Uterus (tissue), 4 donors: ENCODE results near the gene TOR1AIP2. TPM values are rescaled to one million over a fixed set of nuclear protein-coding genes. Genes with fewer than 3 reads are reported as not detected.

Experiments used
- DNase-seq, 2 donors: peaks; one replicate each; pipeline ENCODE4 v3.0.0-alpha.2; 2019 to 2020
- H3K27ac ChIP-seq, 2 donors: fragments of 200-600 bp; sonication (generic); 1 replicate in 1 of 2; 2 replicates in 1 of 2; pipeline ENCODE4 v1.5.1; 2016 to 2018
- H3K27me3 ChIP-seq, 2 donors: fragments of 200-600 bp; sonication (generic); one replicate each; pipeline ENCODE4 v1.5.1; 2018 to 2019; ENCODE audit warnings: control low read depth in 1 of 2
- H3K36me3 ChIP-seq, 2 donors: fragments of 200-600 bp; sonication (generic); one replicate each; pipeline ENCODE4 v1.5.1; 2019; ENCODE audit warnings: control low read depth in 1 of 2
- H3K4me1 ChIP-seq, 2 donors: fragments of 200-600 bp; sonication (generic); one replicate each; pipeline ENCODE4 v1.5.1; 2018 to 2019; ENCODE audit warnings: control low read depth in 1 of 2
- H3K4me3 ChIP-seq, 2 donors: fragments of 200-600 bp; sonication (generic); 1 replicate in 1 of 2; 2 replicates in 1 of 2; pipeline ENCODE4 v1.5.1; 2018 to 2019; ENCODE audit warnings: mild to moderate bottlenecking in 1 of 2
- H3K9me3 ChIP-seq, 2 donors: fragments of 200-600 bp; sonication (generic); one replicate each; pipeline ENCODE4 v1.5.1; 2019; ENCODE audit warnings: control low read depth in 1 of 2
- CTCF ChIP-seq, 4 experiments: fragments of 200-600 bp in 2 of 4; fragments of 450-650 bp in 2 of 4; sonication (generic) in 2 of 4; IDR thresholded peaks; one replicate each; pipeline ENCODE4 v1.5.1; 2016 to 2019; ENCODE audit warnings: antibody characterized with exemption in 4 of 4, mild to moderate bottlenecking in 2 of 4, moderate library complexity in 1 of 4
- POLR2A ChIP-seq, 2 donors: fragments of 450-650 bp; IDR thresholded peaks; one replicate each; pipeline ENCODE4 v1.6.1; 2016; ENCODE audit warnings: antibody characterized with exemption in 2 of 2, mild to moderate bottlenecking in 1 of 2, moderate library complexity in 1 of 2
- intact Hi-C: fragments of 100-400 bp; cut with DNase I; formaldehyde crosslinking; loops from one replicate; pipeline ENCODE4 v1.15.1; 2023; ENCODE audit warnings: low total_unique reads
- total RNA-seq, 4 donors: library from RNA; depleted of rRNA in 3 of 4; stranded (reverse); fragments of >200 nt in 3 of 4; gene quantifications; one replicate each; pipeline versions ENCODE4 v1.1.0 to v1.2.4, GENCODE V29; 2014 to 2023
- donor health status: DM: yes; HTN: yes; CAD: no.

Gene TOR1AIP2
- total RNA-seq, 4 donors from 2014 or later: 32.1 to 94.4 (median 58.8) TPM

- no peaks in the 10 kb centered on the region for H3K4me1 ChIP-seq
- no peak overlapping the region for H3K4me3 ChIP-seq
- no peak for TF ChIP-seq POLR2A (IDR thresholded peaks at IDR 0.05)
- TF ChIP-seq CTCF (IDR thresholded peaks at IDR 0.05): no peak
- H3K9me3 ChIP-seq: no peaks in the 10 kb centered on the region
- intact Hi-C loops: no loop called here
- DNase-seq: no peak
- H3K27me3 ChIP-seq: no peaks in the 10 kb centered on the region
- H3K27ac ChIP-seq: no peak overlapping the region
- no peaks in the 10 kb centered on the region for H3K36me3 ChIP-seq
Measured at GRCh38 chr1:179910934-179911333, 33.3 kb upstream of the TOR1AIP2 start.

- no peaks in the 10 kb centered on the region for H3K27me3 ChIP-seq
- no peak overlapping the region for H3K27ac ChIP-seq
- DNase-seq: no peak
- peaks cover 3 to 7% of the 10 kb centered on the region in 2 donors for H3K4me1 ChIP-seq
- H3K4me3 ChIP-seq: no peak overlapping the region
- H3K9me3 ChIP-seq: no peaks in the 10 kb centered on the region
- H3K36me3 ChIP-seq: no peaks in the 10 kb centered on the region
- TF ChIP-seq POLR2A (IDR thresholded peaks at IDR 0.05) (no peak), CTCF (IDR thresholded peaks at IDR 0.05) (no peak)
- intact Hi-C loops: no loop called here
Measured at GRCh38 chr1:179889589-179889988, 12.0 kb upstream of the TOR1AIP2 start.

- intact Hi-C loops: no loop called here
- no peaks in the 10 kb centered on the region for H3K27me3 ChIP-seq
- DNase-seq: no peak
- no peaks in the 10 kb centered on the region for H3K36me3 ChIP-seq
- no peak overlapping the region for H3K4me3 ChIP-seq
- H3K27ac ChIP-seq: no peak overlapping the region
- no peaks in the 10 kb centered on the region for H3K9me3 ChIP-seq
- peaks cover 3 to 7% of the 10 kb centered on the region in 2 donors for H3K4me1 ChIP-seq
- TF ChIP-seq CTCF (IDR thresholded peaks at IDR 0.05) (no peak), POLR2A (IDR thresholded peaks at IDR 0.05) (no peak)
Measured at GRCh38 chr1:179888071-179888470, 10.5 kb upstream of the TOR1AIP2 start.

- Histone ChIP-seq H3K4me1 (peaks cover 7 to 8% of the 10 kb centered on the region in 2 donors), H3K27me3 (no peaks in the 10 kb centered on the region), H3K4me3 (peak overlapping the region; percentile 65 to 84), H3K36me3 (no peaks in the 10 kb centered on the region), H3K9me3 (no peaks in the 10 kb centered on the region), H3K27ac (peak overlapping the region; percentile 99)
- no peak for DNase-seq
- TF ChIP-seq CTCF (IDR thresholded peaks at IDR 0.05): no peak
- TF ChIP-seq POLR2A (IDR thresholded peaks at IDR 0.05): no peak
- intact Hi-C loops: no loop called here
Measured at GRCh38 chr1:179883745-179884138, 6.1 kb upstream of the TOR1AIP2 start.

- no peak for TF ChIP-seq POLR2A (IDR thresholded peaks at IDR 0.05)
- TF ChIP-seq CTCF (IDR thresholded peaks at IDR 0.05): no peak
- peaks cover 7 to 8% of the 10 kb centered on the region in 2 donors for H3K4me1 ChIP-seq
- intact Hi-C loops: no loop called here
- H3K27me3 ChIP-seq: no peaks in the 10 kb centered on the region
- H3K36me3 ChIP-seq: no peaks in the 10 kb centered on the region
- no peaks in the 10 kb centered on the region for H3K9me3 ChIP-seq
- H3K27ac ChIP-seq: peak overlapping the region; percentile 99
- DNase-seq: no peak
- peak overlapping the region; percentile 65 to 84 for H3K4me3 ChIP-seq
Measured at GRCh38 chr1:179883040-179883744, 5.6 kb upstream of the TOR1AIP2 start.
